Fibroblast of villous mesenchyme (primary cell): Measurements from ENCODE around the gene RPRD1A. TPM values are rescaled to one million over a fixed set of nuclear protein-coding genes. Genes with fewer than 3 reads are reported as not detected.

Experiments
- DNase-seq: peaks from one replicate; pipeline ENCODE4 v3.0.0-alpha.2; 2010; ENCODE audit warnings: low read depth
- H3K4me3 ChIP-seq: 2 replicates; pipeline ENCODE4 v1.5.1; 2011; ENCODE audit warnings: low read depth, mild to moderate bottlenecking, low read length
- CTCF ChIP-seq: IDR thresholded peaks from 2 replicates; pipeline ENCODE4 v1.5.1; 2012; ENCODE audit warnings: low read depth, mild to moderate bottlenecking, low read length; ENCODE audit not compliant: insufficient read depth
- total RNA-seq: library from RNA; depleted of rRNA; stranded (reverse); fragments of >200 nt; gene quantifications from 2 replicates; pipeline ENCODE4 v1.2.3, GENCODE V29; 2012

The RPRD1A gene
- total RNA-seq, 1 donor, result 70.4 TPM

GRCh38 chr18:36017232-36017631, 50.1 kb downstream of the RPRD1A start:
- peak; percentile 10 for DNase-seq
- no peak overlapping the region for H3K4me3 ChIP-seq
- no peak for TF ChIP-seq CTCF

- DNase-seq, result no peak
- no peak for TF ChIP-seq CTCF
- H3K4me3 ChIP-seq, result no peak overlapping the region
These were observed 51.7 kb downstream of the RPRD1A start for GRCh38 chr18:36015629-36016028.

- TF ChIP-seq CTCF, result no peak
- no peak for DNase-seq
- H3K4me3 ChIP-seq, result no peak overlapping the region
These were observed 54.5 kb downstream of the RPRD1A start for GRCh38 chr18:36012891-36013290.

GRCh38 chr18:36009214-36009613, 58.1 kb downstream of the RPRD1A start:
- TF ChIP-seq CTCF, result no peak
- no peak for DNase-seq
- no peak overlapping the region for H3K4me3 ChIP-seq

- no peak for DNase-seq
- TF ChIP-seq CTCF, result no peak
- no peak overlapping the region for H3K4me3 ChIP-seq
These were observed 60.4 kb downstream of the RPRD1A start for GRCh38 chr18:36006997-36007396.

- TF ChIP-seq CTCF, result no peak
- no peak for DNase-seq
- no peak overlapping the region for H3K4me3 ChIP-seq
These were observed 67.4 kb downstream of the RPRD1A start for GRCh38 chr18:35999925-36000324.

GRCh38 chr18:35998967-35999366, 68.4 kb downstream of the RPRD1A start:
- TF ChIP-seq CTCF, result peak; percentile 52

More at GRCh38 chr18:35998967-35999366, 68.4 kb downstream of the RPRD1A start:
- peak; percentile 7 for DNase-seq
- H3K4me3 ChIP-seq, result no peak overlapping the region
